A549 (cell line): ENCODE results near the gene MLF1. TPM values are rescaled to one million over a fixed set of nuclear protein-coding genes. Genes with fewer than 3 reads are reported as not detected.

Experiments
- ATAC-seq, 2 experiments: fragments of 200-7000 bp in 1 of 2; fragments of >200 bp in 1 of 2; cut with Nextera tagmentation in 1 of 2; cut with Tn5 transposase in 1 of 2; 3 replicates each; pipeline versions ENCODE4 v1.8.0 to v1.9.1; 2018 to 2020; ENCODE audit warnings: mild to moderate bottlenecking in 1 of 2, moderate library complexity in 1 of 2
- CTCF ChIA-PET: fragments of 300-600 bp; sonication (Branson Sonifier 250); formaldehyde crosslinking; extraction: SDS; loops from one replicate; lab custom pipeline; 2021; ENCODE audit warnings: antibody characterized with exemption, inconsistent platforms; lab: Yijun Ruan, JAX
- POLR2A ChIA-PET: fragments of 350-600 bp; formaldehyde crosslinking; extraction: SDS; loops from one replicate; lab custom pipeline; 2021; ENCODE audit warnings: antibody characterized with exemption, inconsistent platforms; lab: Yijun Ruan, JAX
- DNase-seq, 2 experiments: peaks; one replicate each; pipeline versions ENCODE4 v3.0.0 to v3.0.0-alpha.2; 2011 to 2016; ENCODE audit warnings: low read depth in 1 of 2, low spot score in 1 of 2
- FAIRE-seq: peaks from 2 replicates; lab custom pipeline; 2011; peaks lifted over from hg19 to GRCh38; lab: Jason Lieb, UNC
- H3K27ac ChIP-seq, 2 experiments: fragments of >200 bp; sonication (Bioruptor Twin); formaldehyde crosslinking; 3 replicates each; pipeline ENCODE4 v1.5.1; 2016 to 2017
- H3K4me1 ChIP-seq: fragments of >200 bp; sonication (Bioruptor Twin); formaldehyde crosslinking; 3 replicates; pipeline ENCODE4 v1.6.1; 2016
- H3K4me2 ChIP-seq: fragments of >200 bp; sonication (Bioruptor Twin); formaldehyde crosslinking; 3 replicates; pipeline ENCODE4 v1.6.1; 2016
- H3K4me3 ChIP-seq: fragments of >200 bp; sonication (Bioruptor Twin); formaldehyde crosslinking; 3 replicates; pipeline ENCODE4 v1.5.1; 2016
- H3K9me3 ChIP-seq: fragments of >200 bp; sonication (Bioruptor Twin); formaldehyde crosslinking; 3 replicates; pipeline ENCODE4 v1.6.1; 2016
- ATOH8 ChIP-seq: fragments of 250-450 bp; sonication (Bioruptor Pico); IDR thresholded peaks from 2 replicates; pipeline ENCODE4 v1.5.0; 2020; ENCODE audit warnings: low read depth, mild to moderate bottlenecking, moderate library complexity
- BHLHE40 ChIP-seq: IDR thresholded peaks from 2 replicates; pipeline ENCODE4 v1.6.1; 2012; ENCODE audit warnings: low read depth, low read length, inconsistent platforms
- CEBPB ChIP-seq, 2 experiments: fragments of >200 bp in 1 of 2; sonication (Bioruptor Twin) in 1 of 2; formaldehyde crosslinking in 1 of 2; IDR thresholded peaks; 2 replicates each; pipeline ENCODE4 v1.6.1; 2012 to 2016
- ELK1 ChIP-seq: fragments of 150-350 bp; IDR thresholded peaks from 2 replicates; pipeline ENCODE4 v1.6.1; 2014; ENCODE audit warnings: low read depth, mild to moderate bottlenecking, low read length
- ESRRA ChIP-seq: fragments of 150-350 bp; IDR thresholded peaks from 2 replicates; pipeline ENCODE4 v1.6.1; 2014; ENCODE audit warnings: mild to moderate bottlenecking, low read length, borderline replicate concordance
- GATA3 ChIP-seq: IDR thresholded peaks from 2 replicates; pipeline ENCODE4 v1.6.1; 2012; ENCODE audit warnings: borderline replicate concordance
- HOXB5 ChIP-seq: fragments of 250-450 bp; sonication (Bioruptor Pico); IDR thresholded peaks from 2 replicates; pipeline ENCODE4 v1.5.0; 2020; ENCODE audit warnings: mild to moderate bottlenecking, moderate library complexity
- JUN ChIP-seq, 2 experiments: fragments of >200 bp; sonication (Bioruptor Twin); formaldehyde crosslinking; IDR thresholded peaks; 2 replicates in 1 of 2; 3 replicates in 1 of 2; pipeline ENCODE4 v1.6.1; 2016 to 2017
- JUNB ChIP-seq: fragments of >200 bp; sonication (Bioruptor Twin); formaldehyde crosslinking; IDR thresholded peaks from 2 replicates; pipeline ENCODE4 v1.6.1; 2016
- KDM1A ChIP-seq: fragments of 200-600 bp; sonication (generic); IDR thresholded peaks from 2 replicates; pipeline ENCODE4 v1.6.1; 2016; ENCODE audit warnings: low read depth, mild to moderate bottlenecking
- KDM5A ChIP-seq: fragments of 200-600 bp; sonication (generic); IDR thresholded peaks from 2 replicates; pipeline ENCODE4 v1.6.1; 2016; ENCODE audit warnings: antibody characterized with exemption, mild to moderate bottlenecking
- MAX ChIP-seq: IDR thresholded peaks from 2 replicates; pipeline ENCODE4 v1.6.1; 2012
- MAZ ChIP-seq: fragments of 150-350 bp; IDR thresholded peaks from 2 replicates; pipeline ENCODE4 v1.6.1; 2014; ENCODE audit warnings: antibody characterized with exemption, low read depth, low read length, borderline replicate concordance
- NFE2L2 ChIP-seq: fragments of 150-350 bp; conservative IDR thresholded peaks from 2 replicates; pipeline ENCODE4 v1.6.1; 2014; ENCODE audit warnings: low read length
- NPAS2 ChIP-seq: fragments of 250-450 bp; sonication (Bioruptor Pico); IDR thresholded peaks from 2 replicates; pipeline ENCODE4 v1.8.0; 2022; ENCODE audit warnings: mild to moderate bottlenecking, moderate library complexity, borderline replicate concordance
- POLR2AphosphoS2 ChIP-seq: conservative IDR thresholded peaks from 2 replicates; pipeline ENCODE4 v1.6.1; 2012; ENCODE audit warnings: low read length, improper control_type of control experiment, inconsistent platforms
- RARB ChIP-seq: fragments of 250-450 bp; sonication (Bioruptor Pico); IDR thresholded peaks from 2 replicates; pipeline ENCODE4 v1.8.0; 2021; ENCODE audit warnings: mild to moderate bottlenecking, moderate library complexity
- RCOR1 ChIP-seq: fragments of 150-350 bp; IDR thresholded peaks from 2 replicates; pipeline ENCODE4 v1.6.1; 2014; ENCODE audit warnings: antibody characterized with exemption, low read length, low read depth
- RNF2 ChIP-seq: fragments of 200-600 bp; sonication (generic); IDR thresholded peaks from 2 replicates; pipeline ENCODE4 v1.6.1; 2016; ENCODE audit warnings: low read depth, mild to moderate bottlenecking, antibody characterized with exemption, moderate library complexity, borderline replicate concordance
- SMC3 ChIP-seq: fragments of >200 bp; sonication (Bioruptor Twin); formaldehyde crosslinking; IDR thresholded peaks from 3 replicates; pipeline ENCODE4 v1.6.1; 2018; ENCODE audit warnings: inconsistent platforms
- SREBF2 ChIP-seq: fragments of 450-650 bp; IDR thresholded peaks from 2 replicates; pipeline ENCODE4 v1.6.1; 2014; ENCODE audit warnings: mild to moderate bottlenecking, moderate library complexity
- TP53 ChIP-seq: fragments of 250-450 bp; sonication (Bioruptor Pico); IDR thresholded peaks from 2 replicates; pipeline ENCODE4 v1.5.0; 2021; ENCODE audit warnings: mild to moderate bottlenecking, moderate library complexity
- USF2 ChIP-seq: fragments of 450-650 bp; IDR thresholded peaks from 2 replicates; pipeline ENCODE4 v1.6.1; 2014; ENCODE audit warnings: antibody characterized with exemption
- ZNF302 ChIP-seq: fragments of 250-450 bp; sonication (Bioruptor Pico); IDR thresholded peaks from 2 replicates; pipeline ENCODE4 v1.9.0; 2021; ENCODE audit warnings: inconsistent platforms, mild to moderate bottlenecking, moderate library complexity
- ZSCAN20 ChIP-seq: fragments of 250-450 bp; sonication (Bioruptor Pico); IDR thresholded peaks from 2 replicates; pipeline ENCODE4 v1.8.0; 2022; ENCODE audit warnings: mild to moderate bottlenecking, moderate library complexity
- WGBS: methylation state at CpG from one replicate; pipeline ENCODE4 v1.1.6; 2017; ENCODE audit errors: missing lambda C conversion rate; 5-methylcytosine and 5-hydroxymethylcytosine counted together
- polyA plus RNA-seq, 4 experiments: library from polyadenylated mRNA; depleted of rRNA in 3 of 4; stranded (reverse); fragments of >200 nt; fragmentation: RNase III in 1 of 4; extraction: RNeasy Plus Mini Kit Qiagen cat#74134 plus additional on column Dnase treatment in 1 of 4; gene quantifications; 2 replicates in 3 of 4; 3 replicates in 1 of 4; pipeline ENCODE4 v1.2.3, GENCODE V29; 2011 to 2017
- TF ChIP-seq, protein P1 (sequence below): fragments of >200 bp; sonication (Bioruptor Twin); formaldehyde crosslinking; IDR thresholded peaks from 2 replicates; pipeline ENCODE4 v1.6.1; 2016

The MLF1 gene
- polyA plus RNA-seq, 2 of the 4 experiments (the other 2 are of a cell fraction) = 13.5 to 18.6 TPM

DNA sequence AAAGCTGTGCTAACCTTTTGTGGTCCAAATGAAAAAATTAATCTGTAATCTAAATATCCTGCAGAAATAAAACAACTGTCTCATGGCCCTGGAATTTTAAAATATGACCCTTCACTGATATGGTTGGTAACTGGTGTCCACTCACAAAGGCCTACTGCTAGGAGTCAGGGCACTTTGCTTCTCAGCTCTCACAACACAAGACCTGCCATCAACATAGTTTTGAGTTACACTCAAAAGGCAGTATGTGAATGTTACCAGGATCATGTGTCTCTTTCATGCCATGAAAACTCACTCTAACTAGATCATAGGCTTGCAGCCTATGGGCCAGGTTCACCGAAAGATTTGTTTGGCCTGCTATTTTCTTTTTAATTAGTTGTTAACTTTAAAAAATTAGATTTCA is 10.0 kb upstream of the MLF1 start:
- H3K4me3 ChIP-seq = no peak overlapping the region
- ATAC-seq (no peak), FAIRE-seq (no peak), DNase-seq (no peak)
- no peaks in the 10 kb centered on the region for H3K4me1 ChIP-seq
- TF ChIP-seq NFE2L2 = no peak
- TF ChIP-seq HOXB5 = no peak
- TF ChIP-seq BHLHE40 = no peak
- no peak for TF ChIP-seq USF2
- no peak for TF ChIP-seq JUNB
- no peak for TF ChIP-seq TP53
- TF ChIP-seq SMC3 = no peak
- TF ChIP-seq RNF2 = no peak
- TF ChIP-seq RARB (CRISPR knock-in tag) = no peak
- TF ChIP-seq MAX = no peak
- TF ChIP-seq SREBF2 = no peak
- TF ChIP-seq ZNF302 (CRISPR knock-in tag) = no peak
- TF ChIP-seq, protein P1, sequence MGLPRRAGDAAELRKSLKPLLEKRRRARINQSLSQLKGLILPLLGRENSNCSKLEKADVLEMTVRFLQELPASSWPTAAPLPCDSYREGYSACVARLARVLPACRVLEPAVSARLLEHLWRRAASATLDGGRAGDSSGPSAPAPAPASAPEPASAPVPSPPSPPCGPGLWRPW = no peak
- no peak for TF ChIP-seq MAZ
- no peak for TF ChIP-seq RCOR1
- TF ChIP-seq ATOH8 = no peak
- TF ChIP-seq JUN (IDR thresholded peaks at IDR 0.05) = no peak
- TF ChIP-seq ESRRA = no peak
- TF ChIP-seq KDM5A = no peak
- TF ChIP-seq KDM1A = no peak
- ChIA-PET CTCF (interaction anchor here (1.2 kb wide), 1 partner anchor 9 kb away, joined by 4 read pairs; no protein-coding TSS in a partner anchor), POLR2A (no interaction called here)
- WGBS = 94% methylated on average over 1 of the region's 1 CpG
- H3K9me3 ChIP-seq = no peaks in the 10 kb centered on the region
- H3K27ac ChIP-seq = no peak overlapping the region
- H3K4me2 ChIP-seq = no peak overlapping the region

DNA sequence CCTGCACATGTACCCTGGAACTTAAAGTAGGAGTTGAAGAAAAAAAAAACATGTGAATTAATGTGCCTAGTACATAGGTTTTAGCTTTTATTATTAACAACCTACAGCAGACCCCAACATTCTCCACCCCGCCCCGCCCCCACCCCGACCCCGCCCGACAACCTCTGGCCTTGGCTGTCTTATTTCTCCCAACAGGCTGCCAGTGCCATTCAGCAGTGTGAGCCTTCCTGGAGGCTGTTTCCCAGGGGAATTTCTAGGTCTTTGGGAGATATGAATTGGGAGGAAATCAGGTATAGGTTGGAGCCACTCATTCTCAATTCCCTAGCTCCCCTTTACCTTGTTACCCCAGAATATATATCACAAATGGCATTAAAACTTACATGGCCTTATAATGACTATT is 8.3 kb upstream of the MLF1 start:
- FAIRE-seq = no peak
- CTCF ChIA-PET = interaction anchor here (1.1 to 1.9 kb wide), 2 partner anchors 9 to 24 kb away, joined by 3 to 8 read pairs; no protein-coding TSS in a partner anchor
- no peak for DNase-seq

More for the DNA sequence above, 8.3 kb upstream of the MLF1 start:
- no peaks in the 10 kb centered on the region for H3K9me3 ChIP-seq
- H3K4me3 ChIP-seq = no peak overlapping the region
- H3K4me1 ChIP-seq = no peaks in the 10 kb centered on the region
- WGBS = 26% methylated on average over 5 of the region's 5 CpGs
- TF ChIP-seq ZSCAN20 (CRISPR knock-in tag) (no peak), GATA3 (no peak), NFE2L2 (no peak), ELK1 (no peak), RARB (CRISPR knock-in tag) (no peak), CEBPB (IDR thresholded peaks at IDR 0.05) (no peak), POLR2AphosphoS2 (no peak), SMC3 (no peak), NPAS2 (CRISPR knock-in tag) (no peak), JUN (IDR thresholded peaks at IDR 0.05) (no peak)
- H3K27ac ChIP-seq = no peak overlapping the region
- no peak for ATAC-seq
- no peak overlapping the region for H3K4me2 ChIP-seq
- POLR2A ChIA-PET = no interaction called here
